GM12864 (cell line): Measurements from ENCODE around the gene SSTR3.

ENCODE experiments used
- DNase-seq: peaks from one replicate; pipeline ENCODE4 v3.0.0-alpha.2; 2011; ENCODE audit warnings: low read depth
- H3K4me3 ChIP-seq: 2 replicates; pipeline ENCODE4 v1.5.1; 2011; ENCODE audit warnings: mild to moderate bottlenecking, low read depth, low read length, control low read depth
- CTCF ChIP-seq: IDR thresholded peaks from 2 replicates; pipeline ENCODE4 v1.5.1; 2011; ENCODE audit warnings: low read depth, mild to moderate bottlenecking, moderate library complexity, low read length, control low read depth, inconsistent platforms; ENCODE audit errors: missing control alignments

SSTR3 gene

DNA sequence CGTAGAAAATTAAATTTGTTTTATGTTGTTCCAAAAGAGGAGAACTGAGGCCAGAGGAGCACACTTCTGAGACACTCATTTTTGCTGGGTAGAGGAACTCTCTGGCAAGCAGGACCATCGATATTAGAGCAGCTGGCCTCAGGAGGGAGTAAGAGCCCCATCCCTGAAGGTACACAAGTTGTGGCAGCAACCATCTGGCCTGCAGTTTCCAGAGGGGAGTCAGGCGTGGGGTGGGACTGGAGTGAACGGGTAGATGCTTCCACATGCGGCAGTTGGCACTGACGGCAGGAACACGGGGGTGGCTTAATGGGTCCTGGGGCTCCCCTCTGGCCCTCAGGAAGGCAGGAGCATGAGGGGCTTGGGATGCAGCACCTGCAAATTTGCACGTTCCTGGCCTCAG is 13.2 kb upstream of the SSTR3 start:
- no peak for DNase-seq
- no peak overlapping the region for H3K4me3 ChIP-seq
- peak; percentile 39 for TF ChIP-seq CTCF

DNA sequence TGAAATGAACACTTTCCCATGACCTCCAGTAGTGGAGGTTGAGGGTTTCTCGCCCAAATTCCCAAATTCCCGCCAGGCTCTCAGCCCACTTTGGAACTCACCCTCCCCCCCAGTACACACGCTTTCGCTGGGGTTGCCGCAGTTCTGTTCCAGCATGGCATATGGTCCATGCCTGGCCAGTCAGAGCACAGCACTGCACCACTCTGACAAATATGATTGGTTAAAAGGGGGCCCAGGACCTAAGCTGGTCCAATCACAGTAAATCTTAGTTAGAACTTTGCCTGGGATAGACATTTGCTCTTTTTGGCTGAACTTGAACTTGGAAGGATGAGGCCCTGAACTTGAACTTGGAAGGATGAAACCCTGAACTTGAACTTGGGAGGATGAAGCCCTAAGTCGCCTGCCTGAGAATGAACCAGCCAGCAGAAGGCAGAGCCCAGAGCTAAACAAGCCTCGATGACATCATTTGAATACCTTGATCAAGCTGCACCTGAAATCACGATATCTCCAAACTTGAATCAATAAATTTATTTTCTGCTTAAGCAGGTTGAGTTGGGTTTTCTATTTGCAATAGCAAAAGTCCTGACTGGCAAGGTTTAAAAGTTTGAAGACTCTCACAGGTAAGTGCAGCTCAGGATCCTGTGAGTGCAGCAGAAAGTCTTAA is 12.6 kb upstream of the SSTR3 start:
- no peak overlapping the region for H3K4me3 ChIP-seq
- no peak for DNase-seq
- no peak for TF ChIP-seq CTCF

DNA sequence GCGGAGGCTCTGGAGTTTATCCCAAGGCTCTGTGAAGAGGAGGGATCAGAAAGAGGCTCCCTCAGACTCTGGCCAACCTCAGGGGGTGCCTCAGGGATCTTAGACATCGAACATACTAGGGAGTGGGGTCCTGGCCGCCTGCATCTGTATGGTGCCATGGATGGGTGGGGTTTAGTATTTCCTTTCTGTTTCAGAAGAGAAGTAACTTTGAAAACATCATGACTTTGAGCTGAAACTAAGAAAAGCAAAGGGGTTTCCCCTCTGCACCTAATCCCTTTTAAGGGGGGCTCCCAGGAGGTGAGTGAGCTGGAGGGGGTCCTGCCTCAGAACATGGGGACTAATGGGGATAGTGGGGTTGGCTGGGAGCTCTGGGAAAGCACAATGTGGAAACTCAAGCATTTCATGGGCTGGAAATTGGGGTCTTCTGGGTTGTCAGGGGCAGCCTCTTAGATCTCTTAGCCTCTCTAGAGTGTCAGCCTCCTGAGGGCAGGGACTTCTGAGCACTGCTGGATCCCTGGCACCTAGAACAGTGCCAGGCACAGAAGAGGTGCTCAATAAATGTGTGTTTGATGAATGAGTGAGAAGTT is 11.8 kb upstream of the SSTR3 start:
- TF ChIP-seq CTCF = no peak
- H3K4me3 ChIP-seq = no peak overlapping the region

DNA sequence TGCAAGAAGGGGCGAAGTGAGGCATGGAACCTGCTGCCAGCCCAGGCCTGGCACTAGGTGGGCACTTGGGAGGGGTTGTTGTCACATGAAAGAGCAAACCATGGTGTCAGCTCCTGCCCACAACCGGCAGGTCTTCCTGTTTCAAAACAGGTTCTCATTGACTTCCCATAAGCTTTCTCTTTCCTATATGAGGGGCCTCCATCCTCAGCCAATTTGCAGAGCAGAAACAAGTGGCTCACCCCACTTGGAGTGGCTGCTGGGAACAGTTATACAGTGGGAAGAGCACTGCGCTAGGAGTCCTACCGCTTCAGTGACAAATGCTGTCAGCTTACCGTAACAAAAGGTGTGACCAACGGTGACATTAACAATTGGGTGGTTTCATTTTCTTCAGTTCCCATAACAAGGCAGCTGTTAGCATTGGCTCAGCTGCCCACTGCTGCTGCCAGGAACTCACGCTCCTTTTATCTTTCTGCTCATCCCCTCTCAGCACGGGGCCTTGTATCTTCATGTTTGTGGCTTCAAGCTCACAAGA is 10.2 kb upstream of the SSTR3 start:
- no peak for TF ChIP-seq CTCF
- DNase-seq = no peak
- H3K4me3 ChIP-seq = no peak overlapping the region

More for the DNA sequence above, 11.8 kb upstream of the SSTR3 start:
- no peak for DNase-seq

GRCh38 chr22:37221424-37222333 is 9.4 kb upstream of the SSTR3 start:
- TF ChIP-seq CTCF = peak; percentile 9
- no peak for DNase-seq

GRCh38 chr22:37220543-37220981 is 8.3 kb upstream of the SSTR3 start:
- no peak for DNase-seq
- no peak overlapping the region; the same call in 1 of the 2 replicates for H3K4me3 ChIP-seq

More at GRCh38 chr22:37221424-37222333, 9.4 kb upstream of the SSTR3 start:
- no peak overlapping the region for H3K4me3 ChIP-seq

More at GRCh38 chr22:37220543-37220981, 8.3 kb upstream of the SSTR3 start:
- no peak for TF ChIP-seq CTCF
